H9 (cell line): Measurements from ENCODE around the gene CA12. TPM values are rescaled to one million over a fixed set of nuclear protein-coding genes. Genes with fewer than 3 reads are reported as not detected.

Experiments used
- DNase-seq: peaks from one replicate; pipeline ENCODE4 v3.0.0-alpha.2; 2017
- H2AFZ ChIP-seq: one replicate; pipeline ENCODE4 v1.6.1; 2013; ENCODE audit warnings: mild to moderate bottlenecking, low read length, control low read depth, moderate library complexity
- H2AK5ac ChIP-seq: 2 replicates; pipeline ENCODE4 v1.6.1; 2013; ENCODE audit warnings: low read length, control low read depth, mixed read lengths; ENCODE audit not compliant: insufficient read length
- H2BK120ac ChIP-seq: one replicate; pipeline ENCODE4 v1.6.1; 2013; ENCODE audit warnings: low read depth, mild to moderate bottlenecking, low read length, control low read depth, inconsistent platforms; ENCODE audit not compliant: poor library complexity, severe bottlenecking
- H2BK12ac ChIP-seq: 2 replicates; pipeline ENCODE4 v1.6.1; 2013; ENCODE audit warnings: low read length, control low read depth, mixed read lengths, low read depth; ENCODE audit not compliant: insufficient read length
- H2BK15ac ChIP-seq: 2 replicates; pipeline ENCODE4 v1.6.1; 2013; ENCODE audit warnings: low read depth, low read length, control low read depth
- H2BK20ac ChIP-seq: one replicate; pipeline ENCODE4 v1.6.1; 2013; ENCODE audit warnings: low read depth, mild to moderate bottlenecking, low read length, control low read depth, inconsistent platforms; ENCODE audit not compliant: poor library complexity, severe bottlenecking
- H2BK5ac ChIP-seq: 2 replicates; pipeline ENCODE4 v1.6.1; 2013; ENCODE audit warnings: low read length, control low read depth, mixed read lengths; ENCODE audit not compliant: insufficient read length
- H3K14ac ChIP-seq: 2 replicates; pipeline ENCODE4 v1.6.1; 2013; ENCODE audit warnings: low read length, control low read depth; ENCODE audit not compliant: insufficient read depth
- H3K18ac ChIP-seq: 2 replicates; pipeline ENCODE4 v1.6.1; 2013; ENCODE audit warnings: low read depth, mild to moderate bottlenecking, mixed read lengths, low read length, control low read depth; ENCODE audit not compliant: insufficient read length
- H3K23ac ChIP-seq: 2 replicates; pipeline ENCODE4 v1.6.1; 2013; ENCODE audit warnings: low read length, control low read depth, mixed read lengths, low read depth; ENCODE audit not compliant: insufficient read length
- H3K23me2 ChIP-seq: 2 replicates; pipeline ENCODE4 v1.6.1; 2013; ENCODE audit warnings: low read depth, mild to moderate bottlenecking, mixed read lengths, low read length, control low read depth; ENCODE audit not compliant: insufficient read length, poor library complexity, severe bottlenecking
- H3K27ac ChIP-seq: 2 replicates; pipeline ENCODE4 v1.5.1; 2013; ENCODE audit warnings: low read length, control low read depth, mixed read lengths, low read depth; ENCODE audit not compliant: insufficient read length
- H3K27me3 ChIP-seq: 2 replicates; pipeline ENCODE4 v1.6.1; 2013; ENCODE audit warnings: low read length, control low read depth, inconsistent platforms; ENCODE audit not compliant: insufficient read depth
- H3K4ac ChIP-seq: 2 replicates; pipeline ENCODE4 v1.6.1; 2013; ENCODE audit warnings: low read depth, mild to moderate bottlenecking, control low read depth, inconsistent platforms, low read length, moderate library complexity
- H3K4me1 ChIP-seq: 2 replicates; pipeline ENCODE4 v1.6.1; 2013; ENCODE audit warnings: low read length, control low read depth, inconsistent platforms; ENCODE audit not compliant: insufficient read depth
- H3K4me2 ChIP-seq: 2 replicates; pipeline ENCODE4 v1.6.1; 2013; ENCODE audit warnings: low read length, control low read depth, mixed read lengths; ENCODE audit not compliant: insufficient read length, insufficient read depth
- H3K56ac ChIP-seq: 2 replicates; pipeline ENCODE4 v1.6.1; 2013; ENCODE audit warnings: low read depth, mild to moderate bottlenecking, mixed read lengths, low read length, control low read depth; ENCODE audit not compliant: insufficient read length
- H3K79me1 ChIP-seq: 2 replicates; pipeline ENCODE4 v1.6.1; 2013; ENCODE audit warnings: low read depth, mild to moderate bottlenecking, moderate library complexity, low read length, control low read depth, inconsistent platforms; ENCODE audit not compliant: insufficient read depth, poor library complexity, severe bottlenecking
- H3K79me2 ChIP-seq: 2 replicates; pipeline ENCODE4 v1.6.1; 2013; ENCODE audit warnings: low read length, control low read depth, inconsistent platforms; ENCODE audit not compliant: insufficient read depth
- H3K9ac ChIP-seq: 2 replicates; pipeline ENCODE4 v1.6.1; 2013; ENCODE audit warnings: low read length, control low read depth, mixed read lengths; ENCODE audit not compliant: insufficient read length; ENCODE audit errors: extremely low read depth
- H3K9me3 ChIP-seq: one replicate; pipeline ENCODE4 v1.6.1; 2013; ENCODE audit warnings: low read depth, low read length, inconsistent platforms; ENCODE audit not compliant: control insufficient read depth
- H3T11ph ChIP-seq: one replicate; pipeline ENCODE4 v1.6.1; 2013; ENCODE audit warnings: mild to moderate bottlenecking, low read length, control low read depth, inconsistent platforms
- H4K20me1 ChIP-seq: one replicate; pipeline ENCODE4 v1.6.1; 2013; ENCODE audit not compliant: control insufficient read depth, insufficient read length, insufficient read depth
- H4K5ac ChIP-seq: 2 replicates; pipeline ENCODE4 v1.6.1; 2013; ENCODE audit warnings: low read depth, mild to moderate bottlenecking, mixed read lengths, low read length, control low read depth; ENCODE audit not compliant: insufficient read length
- H4K8ac ChIP-seq: replicated peaks from 2 replicates; pipeline ENCODE4 v1.6.1; 2013; ENCODE audit warnings: low read length, control low read depth, mixed read lengths, low read depth; ENCODE audit not compliant: insufficient read length
- H4K91ac ChIP-seq: 2 replicates; pipeline ENCODE4 v1.6.1; 2013; ENCODE audit warnings: low read depth, mild to moderate bottlenecking, moderate library complexity, mixed read lengths, low read length, control low read depth; ENCODE audit not compliant: insufficient read length
- H3K27ac Mint-ChIP-seq, 3 experiments: 2 replicates in 2 of 3; 3 replicates in 1 of 3; pipeline ENCODE4 v1.8.0; 2020 to 2021; ENCODE audit warnings: mixed read lengths in 3 of 3, mild to moderate bottlenecking in 1 of 3, moderate library complexity in 1 of 3
- H3K27me3 Mint-ChIP-seq: 2 replicates; pipeline ENCODE4 v1.8.0; 2021; ENCODE audit warnings: low read depth, mild to moderate bottlenecking, moderate library complexity, mixed read lengths
- H3K36me3 Mint-ChIP-seq, 3 experiments: 2 replicates in 2 of 3; 3 replicates in 1 of 3; pipeline ENCODE4 v1.8.0; 2020 to 2021; ENCODE audit warnings: low read depth in 3 of 3, mixed read lengths in 3 of 3; ENCODE audit not compliant: insufficient read depth in 1 of 3
- H3K4me1 Mint-ChIP-seq, 2 experiments: 2 replicates each; pipeline ENCODE4 v1.8.0; 2020; ENCODE audit warnings: mixed read lengths in 2 of 2
- H3K4me3 Mint-ChIP-seq, 2 experiments: 2 replicates in 1 of 2; 3 replicates in 1 of 2; pipeline ENCODE4 v1.8.0; 2020 to 2021; ENCODE audit warnings: mild to moderate bottlenecking in 2 of 2, mixed read lengths in 2 of 2, moderate library complexity in 1 of 2
- H3K9me3 Mint-ChIP-seq, 2 experiments: 2 replicates in 1 of 2; 3 replicates in 1 of 2; pipeline ENCODE4 v1.8.0; 2020; ENCODE audit warnings: mild to moderate bottlenecking in 2 of 2, mixed read lengths in 2 of 2, moderate library complexity in 1 of 2
- CTCF ChIP-seq: fragments of 200-600 bp; sonication (generic); conservative IDR thresholded peaks from 3 replicates; pipeline ENCODE4 v1.8.0; 2021; ENCODE audit warnings: antibody characterized with exemption, mild to moderate bottlenecking
- WGBS: extraction: QIAGEN DNeasy Blood & Tissue Kit; methylation state at CpG from one replicate; pipeline ENCODE4 v1.1.7; 2013; ENCODE audit warnings: missing lambda C conversion rate, low lambda C conversion rate, mixed read lengths; ENCODE audit not compliant: insufficient read length; ENCODE audit errors: extremely low coverage; 5-methylcytosine and 5-hydroxymethylcytosine counted together
- total RNA-seq: library from RNA; stranded (reverse); gene quantifications from 2 replicates; pipeline ENCODE4 v1.2.1, GENCODE V29; 2021

The CA12 gene
- total RNA-seq, 1 experiment from 2014 or later: 0.68 TPM

DNA sequence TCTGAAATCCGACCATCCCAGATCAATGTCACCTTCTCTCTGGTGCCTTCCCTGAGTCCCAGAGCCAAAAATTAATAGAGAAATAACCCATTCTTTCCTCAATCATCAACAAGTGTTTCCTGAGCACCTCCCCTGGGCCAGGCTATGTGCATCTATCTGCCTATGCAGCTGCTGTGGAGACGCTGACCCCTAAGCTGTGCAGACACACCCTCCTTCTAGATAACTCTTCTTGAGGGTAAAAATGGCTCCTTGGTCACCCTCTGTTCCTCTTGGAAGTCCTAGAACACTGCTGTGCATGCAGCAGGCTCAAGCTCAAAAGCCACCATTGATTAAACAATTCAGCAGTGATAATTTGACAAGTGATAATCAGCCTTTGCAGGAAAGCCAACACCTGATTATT lies 18.4 kb downstream of the CA12 start:
- no peaks in the 10 kb centered on the region for H4K20me1 ChIP-seq
- no peak overlapping the region for H2BK120ac ChIP-seq
- no peaks in the 10 kb centered on the region for H3K27me3 ChIP-seq
- no peak overlapping the region for H2AFZ ChIP-seq
- no peak overlapping the region for H2BK5ac ChIP-seq
- H3K14ac ChIP-seq: no peak overlapping the region
- H4K5ac ChIP-seq: no peak overlapping the region
- Mint-ChIP-seq H3K27ac (peak overlapping the region in 1 of 3 experiments; percentile 56; a peak in 1 of 7 replicates), H3K36me3 (no peaks in the 10 kb centered on the region; a peak in 1 of 7 replicates), H3K27me3 (peaks cover 6% of the 10 kb centered on the region), H3K4me1 (peaks cover 19 to 23% of the 10 kb centered on the region in 2 experiments), H3K9me3 (no peaks in the 10 kb centered on the region), H3K4me3 (no peak overlapping the region)
- no peak overlapping the region for H2BK15ac ChIP-seq
- no peaks in the 10 kb centered on the region for H3K79me2 ChIP-seq
- no peak overlapping the region for H2BK20ac ChIP-seq
- H4K8ac ChIP-seq: no peak overlapping the region
- no peak overlapping the region for H2BK12ac ChIP-seq
- H3K4ac ChIP-seq: no peak overlapping the region
- no peak overlapping the region for H3T11ph ChIP-seq
- no peak overlapping the region for H3K18ac ChIP-seq
- DNase-seq: no peak
- no peak overlapping the region for H3K9ac ChIP-seq
- no peaks in the 10 kb centered on the region for H3K23me2 ChIP-seq
- H4K91ac ChIP-seq: no peak overlapping the region
- no peaks in the 10 kb centered on the region for H3K79me1 ChIP-seq
- no CpG with 5 or more reads among the region's 2 CpGs for WGBS
- no peaks in the 10 kb centered on the region for H3K9me3 ChIP-seq
- H3K56ac ChIP-seq: no peak overlapping the region
- H3K27ac ChIP-seq: no peak overlapping the region
- H3K4me2 ChIP-seq: no peak overlapping the region
- H2AK5ac ChIP-seq: no peak overlapping the region
- no peak overlapping the region for H3K23ac ChIP-seq
- TF ChIP-seq CTCF: no peak
- peaks cover 9% of the 10 kb centered on the region; the same call in 1 of the 2 replicates for H3K4me1 ChIP-seq
